HL-60 (cell line): ENCODE measurements around the gene ARSG.

Experiments
- DNase-seq, 2 experiments: peaks; one replicate each; pipeline ENCODE4 v3.0.0-alpha.2; 2010 to 2020; ENCODE audit warnings: low read depth in 1 of 2, low spot score in 1 of 2
- H3K27ac ChIP-seq: fragments of 250-450 bp; sonication (Bioruptor Pico); replicated peaks from 2 replicates; pipeline ENCODE4 v1.5.1; 2020; ENCODE audit warnings: mild to moderate bottlenecking, moderate library complexity
- H3K27me3 ChIP-seq: fragments of 250-450 bp; sonication (Bioruptor Pico); 2 replicates; pipeline ENCODE4 v1.5.1; 2021; ENCODE audit warnings: mild to moderate bottlenecking, moderate library complexity; ENCODE audit not compliant: insufficient read depth, poor library complexity, severe bottlenecking
- H3K4me3 ChIP-seq: replicated peaks from 2 replicates; pipeline ENCODE4 v1.5.1; 2011; ENCODE audit warnings: mild to moderate bottlenecking, control low read depth, low read length; ENCODE audit not compliant: insufficient read depth
- CTCF ChIP-seq: IDR thresholded peaks from one replicate; pipeline ENCODE4 v1.5.1; 2011; ENCODE audit warnings: low read length, control low read depth, inconsistent platforms; ENCODE audit not compliant: insufficient read depth
- GABPA ChIP-seq: IDR thresholded peaks from 2 replicates; pipeline ENCODE4 v1.6.1; 2012; ENCODE audit warnings: low read depth
- POLR2AphosphoS5 ChIP-seq: IDR thresholded peaks from 2 replicates; pipeline ENCODE4 v1.6.1; 2012; ENCODE audit warnings: low read depth
- REST ChIP-seq: IDR thresholded peaks from 2 replicates; pipeline ENCODE4 v1.6.1; 2012; ENCODE audit warnings: low read depth; ENCODE audit not compliant: insufficient replicate concordance
- SPI1 ChIP-seq: IDR thresholded peaks from 2 replicates; pipeline ENCODE4 v1.6.1; 2012; ENCODE audit warnings: low read depth, mild to moderate bottlenecking, borderline replicate concordance

Gene ARSG

GRCh38 chr17:68450391-68450790 lies 159.1 kb downstream of the ARSG start:
- no peaks in the 10 kb centered on the region for H3K27me3 ChIP-seq
- DNase-seq, result no peak
- no peak for TF ChIP-seq CTCF
- no peak for TF ChIP-seq POLR2AphosphoS5
- TF ChIP-seq SPI1, result no peak
- no peak for TF ChIP-seq GABPA
- TF ChIP-seq REST, result no peak
- no peak overlapping the region for H3K4me3 ChIP-seq
- H3K27ac ChIP-seq, result no peak overlapping the region

- Histone ChIP-seq H3K27ac (no peak overlapping the region), H3K27me3 (no peaks in the 10 kb centered on the region), H3K4me3 (no peak overlapping the region)
- DNase-seq, result no peak
- TF ChIP-seq REST, result no peak
- TF ChIP-seq SPI1, result no peak
- no peak for TF ChIP-seq CTCF
- no peak for TF ChIP-seq POLR2AphosphoS5
- no peak for TF ChIP-seq GABPA
Measured at GRCh38 chr17:68450801-68451200, 159.5 kb downstream of the ARSG start.

GRCh38 chr17:68451670-68452354 lies 160.5 kb downstream of the ARSG start:
- no peak for TF ChIP-seq REST
- TF ChIP-seq GABPA, result no peak
- TF ChIP-seq SPI1, result peak; percentile 57; the same call in 1 of the 2 replicates
- Histone ChIP-seq H3K27ac (no peak overlapping the region), H3K4me3 (no peak overlapping the region), H3K27me3 (no peaks in the 10 kb centered on the region)
- DNase-seq, result no peak
